NB4 (cell line): ENCODE results near the gene OSBP2.

Experiments used
- CTCF ChIP-seq: IDR thresholded peaks from one replicate; pipeline ENCODE4 v1.5.1; 2012; ENCODE audit warnings: low read depth, low read length
- MAX ChIP-seq: IDR thresholded peaks from 2 replicates; pipeline ENCODE4 v1.6.1; 2011; ENCODE audit warnings: low read depth, low read length
- MYC ChIP-seq: IDR thresholded peaks from 2 replicates; pipeline ENCODE4 v1.6.1; 2011; ENCODE audit warnings: low read depth, low read length
- POLR2A ChIP-seq: IDR thresholded peaks from 2 replicates; pipeline ENCODE4 v1.6.1; 2011; ENCODE audit warnings: mild to moderate bottlenecking; ENCODE audit not compliant: insufficient read length; ENCODE audit errors: extremely low read depth

GRCh38 chr22:30655532-30655931, 39.1 kb upstream of the OSBP2 start:
- TF ChIP-seq CTCF (no peak), POLR2A (no peak), MYC (no peak), MAX (no peak)
